COLO829 (cell line): ENCODE results near the gene SMIM21.

Experiments
- DNase-seq: peaks from one replicate; pipeline ENCODE4 v3.0.0; 2012; ENCODE audit warnings: low spot score

Gene SMIM21

DNA sequence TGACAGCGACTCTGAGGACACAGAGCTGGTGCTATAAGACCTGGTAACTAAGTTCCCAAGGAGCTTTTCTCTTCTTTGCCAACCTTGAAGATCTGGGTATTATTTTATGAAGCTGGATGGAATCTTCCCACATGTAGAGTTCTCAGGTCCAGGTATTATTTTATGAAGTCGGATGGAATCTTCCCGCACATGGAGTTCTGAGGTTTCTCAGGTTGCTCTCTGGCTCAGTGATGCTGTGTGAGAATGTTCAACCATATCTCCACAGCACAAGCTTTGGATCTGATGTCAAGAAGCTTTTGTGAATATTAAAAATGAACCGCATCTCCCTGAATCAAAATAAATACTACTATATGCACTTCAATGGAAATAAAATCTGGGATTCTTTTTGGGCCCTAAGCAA is at the start of gene SMIM21:
Gene SMIM21 (minus strand): TSS at position 101 of the 400 bp plus-strand sequence. CDS start 140 bp downstream, outside the sequence.
- DNase-seq, result no peak

DNA sequence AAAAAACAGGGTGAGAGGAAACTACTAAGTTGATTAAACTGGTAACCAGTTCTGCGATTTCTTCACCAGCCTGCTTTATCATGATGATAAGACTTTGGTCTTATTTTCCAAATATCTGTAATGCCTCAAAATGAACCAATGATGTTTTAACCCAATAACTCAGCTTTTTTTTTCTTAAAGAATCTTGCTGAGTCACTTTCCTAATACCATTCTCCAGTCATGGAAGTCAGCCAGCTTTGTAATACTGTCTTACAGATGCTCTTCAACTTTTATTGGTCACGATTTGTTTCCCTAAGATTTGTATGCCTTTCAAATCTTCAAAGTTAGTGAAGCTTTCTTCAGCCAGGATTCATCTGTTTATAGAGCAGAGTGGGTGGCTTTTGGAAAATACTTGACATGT is 47.7 kb upstream of the SMIM21 start:
- peak; percentile 12 for DNase-seq

DNA sequence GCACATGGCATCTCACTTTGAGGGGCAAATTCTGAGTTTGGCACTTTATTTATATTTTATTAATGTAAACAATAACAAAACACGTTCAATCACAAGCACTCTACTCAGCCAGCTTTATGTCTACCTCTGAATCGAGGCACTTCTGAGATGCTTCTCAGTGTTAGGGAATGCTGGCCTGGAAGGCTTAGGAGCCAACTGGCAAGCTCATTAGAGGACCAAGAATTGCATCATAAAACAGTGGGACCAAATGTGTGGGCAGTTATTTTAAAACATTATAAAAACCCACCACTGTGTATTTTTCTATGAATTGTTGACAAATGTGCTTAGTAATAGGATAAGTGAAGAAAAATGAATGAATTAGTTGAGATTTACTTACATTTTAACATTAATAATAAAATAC is 46.8 kb upstream of the SMIM21 start:
- no peak for DNase-seq

DNA sequence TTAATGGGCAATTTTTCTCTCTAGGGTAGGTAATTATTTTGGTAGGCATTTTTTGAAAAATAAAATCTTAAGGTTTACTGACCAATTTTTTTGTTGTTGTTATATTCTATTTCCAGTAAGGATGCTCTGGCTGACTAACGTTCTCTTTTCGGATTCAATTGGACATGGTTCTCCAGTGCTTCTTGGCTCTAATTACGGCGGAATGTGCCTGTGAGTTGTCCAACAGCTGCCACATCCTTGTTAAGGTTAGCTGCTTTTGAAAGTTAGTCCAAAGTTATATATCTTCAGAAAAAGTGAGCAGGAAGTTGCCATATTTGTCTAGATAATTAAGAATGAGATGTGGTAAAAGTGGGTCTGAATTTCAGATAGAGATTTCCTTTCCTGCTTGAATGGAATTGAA is 45.8 kb upstream of the SMIM21 start:
- DNase-seq, result no peak

DNA sequence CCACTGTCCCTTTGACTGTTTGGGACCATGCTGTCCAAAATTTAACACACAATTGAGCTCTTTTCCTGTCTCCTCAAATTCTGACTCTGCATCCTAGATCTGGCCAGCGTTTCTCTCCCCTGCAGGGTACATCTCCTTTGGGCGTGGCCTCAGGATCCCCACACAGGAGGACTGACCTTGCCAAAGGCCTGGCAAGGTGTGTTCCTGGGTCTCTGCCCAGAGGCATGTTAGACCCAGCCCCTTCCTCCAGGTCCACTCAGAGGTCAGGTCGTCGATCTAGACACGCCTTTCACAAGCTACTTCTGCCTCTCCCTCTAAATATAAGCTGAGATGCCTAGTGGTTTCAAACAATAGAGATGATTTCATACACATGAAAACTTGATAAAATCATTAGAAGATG is 45.4 kb upstream of the SMIM21 start:
- no peak for DNase-seq

DNA sequence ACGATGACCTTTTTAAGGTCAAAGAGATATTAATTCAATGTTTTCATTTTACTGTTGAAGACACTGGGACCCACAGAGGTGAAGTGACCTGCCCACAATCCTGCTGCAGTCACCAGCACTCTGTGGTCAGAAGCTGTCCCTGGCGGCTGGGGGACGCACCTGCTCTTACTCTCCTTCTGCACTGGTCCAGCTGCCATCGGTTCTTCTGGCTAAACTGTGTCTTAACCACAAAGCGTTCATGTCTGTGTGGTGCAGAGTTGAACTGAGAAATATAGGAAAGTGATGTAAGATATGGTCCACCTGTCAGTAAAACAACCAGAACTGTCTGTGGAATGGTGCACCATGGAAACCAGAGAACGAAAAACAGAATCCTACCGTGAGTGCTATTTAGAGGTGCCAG is 44.9 kb upstream of the SMIM21 start:
- DNase-seq, result no peak

DNA sequence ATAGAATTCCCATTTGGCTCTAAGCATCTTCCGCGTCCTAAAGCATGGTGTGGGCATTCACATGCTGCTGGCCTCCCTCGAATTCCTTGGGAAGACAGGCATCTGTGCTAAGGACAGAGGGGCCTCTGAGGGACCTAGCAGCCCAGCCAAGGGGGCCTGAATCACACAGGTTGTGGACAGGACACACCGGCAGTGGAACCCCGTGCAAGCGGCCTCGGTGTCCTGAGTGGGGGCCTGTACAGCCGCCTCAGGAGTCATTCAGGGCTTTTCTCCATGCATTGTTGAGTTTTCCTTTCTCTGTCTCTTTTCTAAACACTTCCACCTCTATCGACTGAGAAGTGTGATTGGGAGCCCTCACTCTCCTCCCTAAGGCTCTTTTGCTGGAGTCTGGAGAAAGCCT is 44.3 kb upstream of the SMIM21 start:
- no peak for DNase-seq

DNA sequence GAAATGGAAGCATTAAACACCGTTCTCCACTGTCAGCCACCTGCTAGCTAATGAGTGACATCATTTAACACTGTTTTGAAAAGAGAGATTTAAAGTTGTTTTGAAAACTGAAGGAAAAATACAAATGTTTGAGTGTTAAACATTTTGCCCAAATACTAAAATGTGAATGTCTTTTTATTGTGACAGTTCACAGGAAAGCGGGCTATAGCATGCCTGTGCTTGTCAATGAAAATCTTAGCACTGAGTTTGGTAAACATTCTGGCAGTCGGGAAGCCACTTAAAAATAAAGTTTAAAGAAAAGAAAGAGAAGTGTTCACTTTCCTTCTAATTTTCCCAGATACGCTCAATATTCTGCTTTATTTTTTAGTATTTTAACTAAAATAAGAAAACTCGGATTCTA is 40.3 kb upstream of the SMIM21 start:
- DNase-seq, result no peak

DNA sequence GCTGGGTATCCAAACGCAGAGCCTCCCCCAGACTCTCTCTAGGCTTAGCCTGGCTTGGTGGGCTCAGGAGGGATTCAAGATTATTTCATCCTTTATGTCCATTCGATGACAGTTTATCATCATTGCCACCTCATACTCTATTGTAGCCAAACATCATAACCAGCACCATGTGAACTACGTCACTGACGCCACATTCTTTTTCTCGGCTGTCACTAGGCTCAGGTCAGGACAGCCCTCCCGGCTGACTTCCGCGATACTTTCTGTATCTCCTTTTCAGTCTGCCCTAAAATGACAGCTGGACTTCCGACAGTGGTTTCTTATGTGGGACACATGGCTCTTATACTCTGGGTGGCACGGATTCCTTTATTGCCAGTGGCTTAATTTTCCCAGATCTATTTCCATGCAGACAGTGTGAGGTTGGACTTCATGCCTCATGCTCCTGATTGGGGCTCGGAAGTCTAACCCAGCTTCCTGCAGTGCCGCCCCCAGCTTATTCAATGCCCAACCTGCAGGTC is 39.8 kb upstream of the SMIM21 start:
- no peak for DNase-seq

DNA sequence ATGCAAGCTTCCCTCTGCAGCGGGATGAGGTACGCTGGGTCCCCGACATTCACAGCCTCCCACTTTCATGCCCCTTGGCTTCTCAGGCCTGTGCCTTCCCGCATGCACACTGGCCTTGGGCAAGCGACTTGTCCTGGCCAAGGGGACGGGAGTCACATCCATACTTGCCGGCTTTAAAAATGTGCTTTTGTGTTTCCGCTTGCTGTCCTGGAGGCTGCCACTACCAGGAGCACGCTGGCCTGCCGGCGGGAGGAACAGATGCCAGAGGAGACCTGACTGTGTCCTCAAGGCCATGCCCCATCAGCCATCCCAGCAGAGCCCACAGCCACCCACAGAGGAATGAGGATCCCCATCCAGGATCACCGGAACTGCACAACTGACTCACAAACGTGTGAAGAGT is 36.9 kb upstream of the SMIM21 start:
- DNase-seq, result no peak

DNA sequence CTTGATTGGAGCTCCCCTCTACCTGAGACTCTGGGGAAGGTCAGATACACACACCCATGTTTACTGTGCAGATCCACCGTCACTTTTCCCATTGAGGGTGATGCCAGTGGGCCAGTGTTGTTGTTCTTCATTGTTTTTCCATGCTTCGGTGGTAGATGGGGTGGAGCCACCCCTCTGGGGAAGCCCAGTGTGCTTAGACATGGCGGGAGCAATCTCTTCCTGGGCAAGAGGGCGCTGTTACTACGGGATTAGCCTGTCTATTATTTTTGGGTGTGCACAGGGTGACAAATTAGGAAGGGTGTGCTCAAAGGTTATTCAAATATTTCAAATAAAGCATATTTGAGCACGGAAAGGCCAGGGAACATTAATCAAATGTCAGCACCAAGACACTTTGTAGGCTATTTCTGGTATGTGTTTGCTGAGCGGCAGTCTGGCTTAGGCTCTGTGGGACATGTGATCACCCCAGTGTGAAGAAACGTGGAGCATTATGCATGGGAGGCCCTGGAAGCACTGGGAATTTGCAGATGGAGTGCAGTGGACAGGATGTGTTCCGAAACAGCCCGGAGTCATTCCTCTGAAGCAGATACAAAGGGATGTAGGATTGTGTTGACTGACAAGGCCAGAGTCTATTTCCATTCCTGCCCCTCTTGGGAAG is 34.8 kb upstream of the SMIM21 start:
- no peak for DNase-seq

DNA sequence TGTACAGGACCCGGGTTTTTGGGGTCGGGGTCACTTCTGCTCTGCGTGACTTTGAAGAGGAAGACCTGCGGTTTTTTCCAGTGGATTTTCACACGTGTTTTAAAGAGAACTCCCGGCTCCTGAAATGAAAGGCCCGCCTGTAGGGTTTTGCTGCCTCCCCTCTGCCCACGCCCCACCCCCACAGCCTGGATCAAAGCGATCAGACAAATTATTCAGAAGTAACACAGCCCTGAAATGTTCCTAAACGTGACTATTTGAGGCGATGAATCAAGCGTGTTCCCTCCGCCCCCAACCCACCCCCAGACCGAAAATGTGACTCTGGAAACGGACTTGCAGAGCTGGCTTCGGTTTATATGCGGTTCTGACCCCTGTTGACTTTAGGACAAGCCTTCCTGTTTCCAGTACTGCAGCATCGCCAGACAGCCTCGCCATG is 28.7 kb upstream of the SMIM21 start:
- no peak for DNase-seq

DNA sequence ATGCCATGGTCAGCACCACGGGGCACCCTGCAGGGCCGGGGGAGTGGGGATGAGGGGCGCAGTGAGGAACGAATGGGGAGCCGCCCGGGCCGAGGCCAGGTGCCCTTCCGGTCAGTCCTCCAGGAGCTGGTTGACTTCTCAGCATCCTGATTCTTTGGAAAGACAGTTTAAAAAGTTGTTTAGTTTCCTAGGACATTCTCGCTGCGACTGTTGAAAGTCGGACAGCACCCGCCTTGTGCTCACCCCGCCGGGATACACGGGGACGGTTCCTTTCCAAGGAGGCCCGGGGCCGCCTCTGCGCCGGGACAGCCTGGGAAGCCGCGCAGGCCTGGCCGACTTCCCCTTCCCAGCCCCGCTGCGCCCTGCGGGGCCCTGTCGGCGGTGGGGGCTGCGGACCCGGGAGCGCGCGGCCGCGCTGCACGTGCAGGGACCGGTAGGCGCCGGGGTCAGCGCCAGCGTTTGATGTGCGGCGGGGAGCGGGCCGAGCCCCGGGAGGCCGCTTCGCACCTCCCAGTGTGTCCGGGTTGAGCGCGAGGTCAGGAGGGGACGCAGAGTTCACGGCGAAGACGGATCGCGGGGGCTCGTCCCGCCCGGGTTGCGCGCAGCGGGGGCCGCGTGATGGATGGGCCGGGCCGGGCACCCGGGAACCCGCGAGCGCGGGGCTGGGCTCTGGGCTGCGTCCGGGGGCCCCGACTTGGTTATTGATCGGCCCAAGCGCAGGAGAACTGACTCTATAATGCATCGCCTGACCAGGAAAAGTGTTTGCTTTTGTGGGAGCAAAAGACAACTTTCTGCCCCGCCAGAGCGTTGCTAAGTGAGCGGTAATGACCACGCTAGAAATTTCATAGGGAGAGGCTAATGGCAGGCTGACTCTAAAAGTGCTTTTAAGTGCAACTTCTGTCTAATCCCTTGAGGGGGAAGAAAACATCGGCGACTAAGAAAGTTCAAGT is 28.0 kb upstream of the SMIM21 start:
- no peak for DNase-seq

DNA sequence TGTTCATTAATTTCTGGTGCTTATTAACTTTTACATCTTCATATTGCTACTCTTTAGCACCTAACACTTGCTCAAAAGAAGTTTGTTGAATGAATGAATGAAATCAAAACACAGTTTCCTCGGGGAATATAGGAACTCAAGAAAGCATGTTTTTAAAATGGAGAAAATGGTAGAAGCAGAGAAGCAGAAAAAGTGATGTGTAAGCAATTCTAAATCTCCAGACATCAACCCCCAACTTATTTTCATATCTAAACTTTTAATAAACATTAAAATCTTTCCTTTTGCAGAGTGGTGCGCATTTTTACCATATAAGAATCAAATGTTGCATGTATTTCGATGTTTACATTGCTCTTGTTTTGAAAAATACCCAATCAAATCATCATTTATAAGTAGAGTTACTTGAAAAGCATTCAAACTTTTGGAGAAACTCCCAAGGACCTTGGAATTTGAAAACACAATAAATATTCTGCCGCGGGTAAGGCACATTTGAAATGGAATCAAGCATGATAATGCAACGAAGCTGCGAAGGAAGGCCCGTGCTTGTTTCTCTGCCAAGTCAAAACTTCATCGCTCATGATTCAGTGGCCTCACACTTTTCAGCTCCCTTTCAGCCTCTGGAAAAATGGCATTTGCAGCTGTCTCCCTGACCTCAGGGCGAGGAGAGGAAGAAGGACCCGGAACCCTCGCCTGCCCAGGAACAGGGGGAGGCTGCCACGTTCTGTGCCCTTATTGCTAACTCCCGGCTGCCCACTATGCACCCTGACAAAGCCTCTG is 26.7 kb upstream of the SMIM21 start:
- no peak for DNase-seq

DNA sequence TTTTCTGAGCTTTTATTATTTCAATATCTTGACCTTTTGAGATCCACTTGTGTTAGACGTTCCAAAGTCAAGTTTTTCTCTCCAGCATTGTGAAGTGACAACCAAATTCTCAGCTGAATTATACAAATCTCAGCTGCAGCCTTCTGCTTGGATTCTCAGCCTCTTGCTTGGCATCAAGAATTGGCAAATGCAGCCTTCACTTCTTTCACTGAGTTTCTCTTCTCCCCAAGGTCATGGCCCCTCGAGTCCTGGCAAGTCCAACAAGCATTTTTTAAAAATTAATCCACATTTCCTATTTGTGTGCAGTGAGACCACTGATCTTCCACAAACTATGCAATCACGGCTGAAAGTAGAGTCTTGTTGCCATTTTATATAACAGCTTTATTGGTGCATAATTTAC is 23.4 kb upstream of the SMIM21 start:
- DNase-seq, result no peak

DNA sequence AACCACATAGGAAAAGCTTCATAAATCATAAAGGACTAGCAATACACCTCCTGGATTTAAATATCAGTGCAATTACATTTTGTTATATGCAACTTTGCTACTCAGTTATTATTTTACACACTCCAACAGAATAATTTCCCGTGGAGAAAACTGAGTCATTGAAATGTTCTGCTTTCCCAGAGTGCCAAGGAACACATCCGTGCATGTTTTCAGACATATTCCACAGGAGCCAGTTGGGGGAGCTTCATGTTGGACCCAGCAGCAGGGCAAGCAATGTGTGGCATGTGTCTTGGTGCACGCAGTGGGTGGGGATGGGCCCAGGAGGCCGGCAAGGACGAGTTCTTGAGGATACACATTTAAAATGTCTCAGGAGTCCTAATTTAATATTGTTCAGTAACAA is 14.4 kb upstream of the SMIM21 start:
- no peak for DNase-seq

DNA sequence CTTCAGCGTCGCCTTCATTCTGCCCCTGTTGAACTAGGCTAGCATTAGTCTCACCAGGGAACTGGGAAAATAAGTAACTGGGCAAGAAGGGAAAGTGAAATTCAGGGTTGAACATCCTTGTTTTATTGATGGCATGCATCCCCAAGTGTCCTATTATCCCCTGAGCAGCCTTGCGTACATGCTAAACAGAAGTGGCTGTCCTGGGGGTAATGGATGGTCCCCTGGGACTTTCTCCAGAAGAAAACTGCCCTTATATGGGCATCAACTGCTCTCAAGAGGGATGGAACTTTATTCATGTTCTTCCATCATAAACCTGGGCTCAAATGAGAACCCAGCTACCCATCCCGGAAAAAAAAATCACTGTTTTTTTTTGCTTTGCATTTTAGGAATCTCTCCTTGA is 11.8 kb upstream of the SMIM21 start:
- no peak for DNase-seq

DNA sequence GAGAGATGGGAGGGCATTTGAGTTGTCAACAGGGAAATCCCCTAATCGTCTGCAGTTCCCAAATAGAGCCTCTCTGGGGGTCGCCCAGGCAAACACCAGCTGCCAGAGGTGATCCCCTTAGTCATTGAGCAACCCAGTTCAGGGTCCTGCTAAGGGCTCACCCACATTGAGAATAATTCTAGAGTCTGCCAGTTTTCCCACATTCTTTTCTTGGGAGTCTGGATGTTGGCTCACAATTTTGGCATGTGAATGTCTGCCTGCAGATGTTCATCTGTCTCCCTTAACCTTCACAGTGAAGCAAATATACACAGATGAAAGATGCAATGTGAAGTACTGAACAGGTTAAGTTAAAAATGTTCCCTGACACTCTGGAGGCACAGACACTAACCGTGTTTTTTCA is 11.4 kb upstream of the SMIM21 start:
- no peak for DNase-seq

DNA sequence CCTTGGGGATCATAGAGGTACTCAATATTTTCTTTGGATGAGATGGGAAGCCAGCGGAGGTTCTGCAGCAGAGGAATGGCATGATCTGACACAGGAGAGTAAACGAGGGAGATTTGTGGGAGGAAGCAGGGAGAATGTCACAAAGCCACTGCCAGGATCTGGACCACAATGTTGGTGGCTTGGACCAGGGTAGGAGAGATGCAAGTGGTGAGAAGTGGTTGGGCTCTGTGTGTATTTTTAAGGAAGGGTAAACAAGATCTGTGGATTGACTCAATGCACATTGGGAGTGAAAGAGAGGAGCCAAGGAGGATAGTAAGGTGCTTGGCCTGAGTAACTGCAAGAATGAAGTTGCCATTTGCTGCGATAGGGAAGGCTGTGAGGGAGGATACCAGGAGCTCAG is 10.5 kb upstream of the SMIM21 start:
- no peak for DNase-seq

DNA sequence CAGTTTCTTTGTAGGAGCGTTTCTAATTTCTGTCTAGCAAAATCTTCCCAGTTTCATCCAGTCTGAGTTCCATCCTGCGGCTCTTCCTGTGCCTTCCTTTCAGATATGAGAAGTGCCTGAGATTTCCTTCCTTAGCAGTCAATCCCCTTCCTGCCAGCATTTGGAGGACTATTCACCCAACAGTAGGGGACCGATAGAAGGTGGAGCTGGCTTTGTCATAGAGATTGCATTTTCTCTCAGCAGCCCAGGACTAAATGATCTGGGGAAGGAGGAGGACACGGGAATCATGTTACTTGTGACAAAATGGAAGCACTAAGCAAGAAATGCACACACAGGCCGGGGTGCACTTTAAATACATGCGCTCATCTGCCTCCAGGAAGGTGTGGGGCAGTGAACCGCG is 5.6 kb upstream of the SMIM21 start:
- no peak for DNase-seq

DNA sequence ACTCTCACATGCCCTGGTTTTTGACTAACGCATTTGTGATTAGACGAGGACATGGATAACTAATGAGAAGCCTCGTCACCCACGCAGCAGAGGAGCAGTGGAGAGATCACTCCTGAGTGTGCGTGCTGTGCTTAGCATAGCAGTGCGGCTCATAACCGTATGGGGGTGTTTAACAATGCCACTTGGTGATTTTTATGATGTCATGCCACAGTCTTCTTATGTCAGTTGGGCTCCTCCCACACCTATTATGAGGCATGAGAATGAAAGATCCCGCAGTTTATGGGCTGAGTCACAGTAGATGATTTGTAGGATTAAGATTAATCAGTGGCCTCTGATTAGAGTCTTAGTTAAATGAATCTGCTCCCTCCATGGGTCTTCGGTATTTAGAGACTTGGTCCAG is 2.5 kb upstream of the SMIM21 start:
- no peak for DNase-seq

DNA sequence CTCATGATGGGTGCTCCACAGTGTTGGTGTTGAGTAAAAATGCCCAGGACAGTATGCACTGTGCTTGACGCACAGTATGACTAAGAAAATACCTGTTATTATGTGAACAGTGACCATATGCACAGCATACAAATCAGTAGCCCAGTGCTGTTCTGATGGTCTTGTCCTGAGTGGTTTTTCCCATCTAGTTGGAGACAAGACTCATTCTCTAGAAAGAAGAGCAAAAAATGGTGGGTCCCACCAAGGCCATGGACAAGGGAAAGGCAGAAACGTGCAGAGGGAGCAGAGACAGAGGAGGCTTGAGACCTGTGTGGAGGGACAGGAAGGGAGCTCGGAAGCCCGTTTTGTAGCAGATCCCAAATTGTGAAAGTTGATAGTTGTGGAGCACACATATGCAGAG is 987 bp upstream of the SMIM21 start:
- no peak for DNase-seq
